Cardiac muscle cell (in vitro differentiated cells and primary cell): ENCODE results near the gene LRRC47. TPM values are rescaled to one million over a fixed set of nuclear protein-coding genes. Genes with fewer than 3 reads are reported as not detected.
A peak's percentile ranks its signal among the peaks of the same experiment; 100 is the strongest.
"Not testable (repeated sequence)": the region's sequence is repeated elsewhere in the genome, so short reads cannot be mapped to it uniquely, and the experiment has no call there.

Source experiments
- DNase-seq, 2 donors: peaks; one replicate each; pipeline versions ENCODE4 v3.0.0 to v3.0.0-alpha.2; 2010 to 2017; ENCODE audit warnings: low read depth in 1 of 2, low spot score in 1 of 2
- H3K27ac ChIP-seq: fragments of 200-600 bp; sonication (generic); 2 replicates; pipeline ENCODE4 v1.5.1; 2016
- H3K27me3 ChIP-seq: fragments of 200-600 bp; sonication (generic); 2 replicates; pipeline ENCODE4 v1.6.0; 2016; ENCODE audit warnings: control low read depth
- H3K36me3 ChIP-seq: fragments of 200-600 bp; sonication (generic); 2 replicates; pipeline ENCODE4 v1.5.1; 2016; ENCODE audit warnings: control low read depth
- H3K4me1 ChIP-seq: fragments of 200-600 bp; sonication (generic); 2 replicates; pipeline ENCODE4 v1.8.1; 2017; ENCODE audit warnings: low read depth, mild to moderate bottlenecking, mixed run types
- H3K4me3 ChIP-seq: fragments of 200-600 bp; sonication (generic); 2 replicates; pipeline ENCODE4 v1.5.1; 2016; ENCODE audit warnings: mild to moderate bottlenecking
- H3K9me3 ChIP-seq: fragments of 200-600 bp; sonication (generic); 2 replicates; pipeline ENCODE4 v1.5.1; 2017; ENCODE audit warnings: low read depth, mild to moderate bottlenecking, control low read depth
- CTCF ChIP-seq: IDR thresholded peaks from 2 replicates; pipeline ENCODE4 v1.5.1; 2012; ENCODE audit warnings: low read depth, mild to moderate bottlenecking, low read length
- polyA plus RNA-seq: library from polyadenylated mRNA; unstranded; fragments of >200 nt; fragmentation: Nextera tagmentation; extraction: Ambion mirVana; gene quantifications from 2 replicates; pipeline ENCODE4 v1.2.1, GENCODE V29; 2016
- total RNA-seq: library from RNA; depleted of rRNA; stranded (reverse); fragments of >200 nt; gene quantifications from 2 replicates; pipeline ENCODE4 v1.2.3, GENCODE V29; 2016

LRRC47 gene
- total and polyA plus RNA-seq, 2 experiments from 2014 or later, result 61.5 to 67.5 TPM

- no peak overlapping the region for H3K4me3 ChIP-seq
- H3K4me1 ChIP-seq, result no peaks in the 10 kb centered on the region
- DNase-seq, result no peak
- no peak overlapping the region for H3K27ac ChIP-seq
- TF ChIP-seq CTCF, result no peak
- H3K36me3 ChIP-seq, result no peaks in the 10 kb centered on the region
- peaks cover 7% of the 10 kb centered on the region for H3K27me3 ChIP-seq
- H3K9me3 ChIP-seq, result no peaks in the 10 kb centered on the region
These were observed 8.7 kb upstream of the LRRC47 start for GRCh38 chr1:3805038-3805437.

GRCh38 chr1:3804627-3804944 is 8.3 kb upstream of the LRRC47 start:
- not testable (repeated sequence) for H3K36me3 ChIP-seq, H3K9me3 ChIP-seq, H3K4me3 ChIP-seq, H3K4me1 ChIP-seq
- H3K27me3 ChIP-seq, result peaks cover 10% of the 10 kb centered on the region
- peak overlapping the region; percentile 48 for H3K27ac ChIP-seq
- peak in 1 of 2 donors; percentile 23 for DNase-seq

GRCh38 chr1:3803905-3804626 is 7.8 kb upstream of the LRRC47 start:
- peaks cover 10% of the 10 kb centered on the region for H3K27me3 ChIP-seq
- peak in 1 of 2 donors; percentile 52 for DNase-seq
- TF ChIP-seq CTCF, result no peak

GRCh38 chr1:3800795-3801194 is 4.5 kb upstream of the LRRC47 start:
- DNase-seq, H3K36me3 ChIP-seq, H3K9me3 ChIP-seq, H3K4me1 ChIP-seq, H3K27ac ChIP-seq, H3K4me3 ChIP-seq: not testable (repeated sequence)
- peaks cover 10% of the 10 kb centered on the region for H3K27me3 ChIP-seq

More at GRCh38 chr1:3803905-3804626, 7.8 kb upstream of the LRRC47 start:
- Histone ChIP-seq H3K27ac (peak overlapping the region; percentile 48), H3K4me1 (no peaks in the 10 kb centered on the region), H3K9me3 (no peaks in the 10 kb centered on the region), H3K4me3 (no peak overlapping the region), H3K36me3 (no peaks in the 10 kb centered on the region)

GRCh38 chr1:3799976-3800685 is 3.8 kb upstream of the LRRC47 start:
- H3K27ac ChIP-seq, result no peak overlapping the region
- no peak for TF ChIP-seq CTCF
- H3K4me3 ChIP-seq, result no peak overlapping the region
- H3K9me3 ChIP-seq, result no peaks in the 10 kb centered on the region
- H3K27me3 ChIP-seq, result peaks cover 10% of the 10 kb centered on the region
- no peak for DNase-seq
- no peaks in the 10 kb centered on the region for H3K36me3 ChIP-seq
- H3K4me1 ChIP-seq, result peaks cover 4% of the 10 kb centered on the region

GRCh38 chr1:3795453-3796214 is 664 bp downstream of the LRRC47 start:
- Histone ChIP-seq H3K36me3 (no peaks in the 10 kb centered on the region), H3K4me1 (peaks cover 7% of the 10 kb centered on the region), H3K9me3 (no peaks in the 10 kb centered on the region), H3K27me3 (peaks cover 9% of the 10 kb centered on the region), H3K27ac (peak overlapping the region; percentile 67), H3K4me3 (peak overlapping the region; percentile 90)
- peak in 1 of 2 donors; percentile 42 for DNase-seq
- TF ChIP-seq CTCF, result no peak
